ENCODE measurements around the gene KNDC1. TPM values are rescaled to one million over a fixed set of nuclear protein-coding genes. Genes with fewer than 3 reads are reported as not detected.

Gene KNDC1
- total and polyA plus RNA-seq, 2 of the 4 experiments (the other 2 are of a cell fraction), result 0.18 to 1.1 TPM

DNA sequence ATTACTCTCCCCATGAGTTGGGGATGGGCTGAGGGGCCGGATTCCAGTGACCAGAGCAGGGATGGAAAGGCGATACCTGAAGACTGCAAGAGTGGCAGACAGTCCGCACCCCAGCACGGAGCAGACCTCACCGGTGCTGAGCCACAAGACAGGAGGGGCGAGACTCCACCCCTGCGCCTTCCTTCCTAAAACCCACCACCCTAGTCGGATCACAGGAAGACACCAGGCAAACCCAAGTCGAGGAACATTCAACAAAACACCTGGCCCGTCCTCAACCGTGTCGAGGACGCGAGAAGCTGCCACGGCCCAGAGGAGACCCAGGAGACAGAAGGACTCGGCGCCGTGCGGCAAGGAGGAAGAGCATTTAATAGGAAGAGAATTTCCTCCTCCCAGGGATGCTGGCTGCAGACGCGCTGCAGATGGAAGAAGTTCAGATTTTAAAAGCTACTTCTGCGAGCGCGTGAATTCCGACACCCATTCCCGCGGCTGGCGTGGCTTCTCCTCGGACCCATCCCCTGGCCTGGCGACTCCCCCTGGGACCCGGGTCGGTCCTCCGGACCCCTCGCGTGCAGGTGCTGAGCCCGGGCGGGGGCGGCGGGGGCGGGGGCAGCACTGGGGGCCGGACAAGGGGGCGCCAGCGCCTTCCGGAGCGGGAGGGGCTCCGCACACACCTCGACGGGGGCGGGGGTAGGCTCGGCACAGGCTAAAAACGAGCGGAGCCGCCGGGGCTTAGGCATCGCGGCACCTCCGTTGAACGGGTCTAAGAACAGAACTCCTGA, 69.4 kb downstream of the KNDC1 start:
- TF ChIP-seq NFE2L2 (IDR thresholded peaks at IDR 0.05; ENCODE audit: low read depth, low read length) (no peak), RAD21 (IDR thresholded peaks at IDR 0.05; ENCODE audit: low read length) (no peak), MXI1 (IDR thresholded peaks at IDR 0.05; ENCODE audit: borderline replicate concordance, low read depth, low read length) (no peak), BHLHE40 (IDR thresholded peaks at IDR 0.05; ENCODE audit: low read depth, low read length) (no peak), CEBPB (IDR thresholded peaks at IDR 0.05; ENCODE audit: low read depth, low read length) (no peak), CHD1 (IDR thresholded peaks at IDR 0.05; ENCODE audit: low read depth, low read length) (no peak), POLR2A (IDR thresholded peaks at IDR 0.05; ENCODE audit: low read depth, low read length) (no peak), RCOR1 (IDR thresholded peaks at IDR 0.05; ENCODE audit: insufficient replicate concordance, low read length) (no peak)
- TF ChIP-seq, protein P1, sequence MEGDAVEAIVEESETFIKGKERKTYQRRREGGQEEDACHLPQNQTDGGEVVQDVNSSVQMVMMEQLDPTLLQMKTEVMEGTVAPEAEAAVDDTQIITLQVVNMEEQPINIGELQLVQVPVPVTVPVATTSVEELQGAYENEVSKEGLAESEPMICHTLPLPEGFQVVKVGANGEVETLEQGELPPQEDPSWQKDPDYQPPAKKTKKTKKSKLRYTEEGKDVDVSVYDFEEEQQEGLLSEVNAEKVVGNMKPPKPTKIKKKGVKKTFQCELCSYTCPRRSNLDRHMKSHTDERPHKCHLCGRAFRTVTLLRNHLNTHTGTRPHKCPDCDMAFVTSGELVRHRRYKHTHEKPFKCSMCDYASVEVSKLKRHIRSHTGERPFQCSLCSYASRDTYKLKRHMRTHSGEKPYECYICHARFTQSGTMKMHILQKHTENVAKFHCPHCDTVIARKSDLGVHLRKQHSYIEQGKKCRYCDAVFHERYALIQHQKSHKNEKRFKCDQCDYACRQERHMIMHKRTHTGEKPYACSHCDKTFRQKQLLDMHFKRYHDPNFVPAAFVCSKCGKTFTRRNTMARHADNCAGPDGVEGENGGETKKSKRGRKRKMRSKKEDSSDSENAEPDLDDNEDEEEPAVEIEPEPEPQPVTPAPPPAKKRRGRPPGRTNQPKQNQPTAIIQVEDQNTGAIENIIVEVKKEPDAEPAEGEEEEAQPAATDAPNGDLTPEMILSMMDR (conservative IDR thresholded peaks at IDR 0.05; ENCODE audit: low read depth, low read length), result no peak
- H3K23ac ChIP-seq (ENCODE audit: low read depth, low read length), result no peak overlapping the region
- 0 out of 2 replicates have a peak, but pooled peaks cover 2% of the 10 kb centered on the region for H3K9me3 ChIP-seq (ENCODE audit: control insufficient read depth, insufficient read depth, low read length)
- DNase-seq, result no peak
- peak overlapping the region; percentile 0 for H2AFZ ChIP-seq (replicated peaks; ENCODE audit: low read length, poor library complexity)
- ATAC-seq (ENCODE audit: low read depth), result no peak
- BruUV-seq (replicated peaks), result no TSS peak
- H3K56ac ChIP-seq (ENCODE audit: extremely low read depth, insufficient read depth, low read length), result no peak overlapping the region; the same call in 1 of the 2 replicates
- H3K4ac ChIP-seq (ENCODE audit: low read depth, low read length), result no peak overlapping the region
- H3K27me3 ChIP-seq (ENCODE audit: control insufficient read depth, insufficient read depth, low read length), result peaks cover 56% of the 10 kb centered on the region
- H3K9me1 ChIP-seq (ENCODE audit: insufficient read depth, low read length), result no peaks in the 10 kb centered on the region
- H4K20me1 ChIP-seq (ENCODE audit: insufficient read depth, low read length), result no peaks in the 10 kb centered on the region
- H3K4me2 ChIP-seq (ENCODE audit: low read depth, low read length), result no peak overlapping the region
- dilution Hi-C loops (cut with HindIII; ENCODE audit: low sequenced_read_pairs, unreplicated experiment) (no loop called here), intact Hi-C loops (cut with micrococcal nuclease) (no loop called here), in situ Hi-C loops (cut with MboI; ENCODE audit: low sequenced_read_pairs) (no loop called here)
- H3K4me1 ChIP-seq (ENCODE audit: control insufficient read depth, insufficient read depth, low read length), result no peaks in the 10 kb centered on the region
- H2BK20ac ChIP-seq (ENCODE audit: low read depth, low read length), result no peak overlapping the region
- ChIA-PET POLR2A (ENCODE audit: unreplicated experiment) (no interaction called here), CTCF (interaction anchor here (0.6 kb wide), 1 partner anchor 568 kb away, joined by 5 read pairs; no protein-coding TSS in a partner anchor)
- no peak overlapping the region for H3K18ac ChIP-seq (ENCODE audit: low read depth, low read length)
- H3K4me3 ChIP-seq (ENCODE audit: insufficient read depth, low read depth, low read length), result no peak overlapping the region
- no peak overlapping the region for H4K8ac ChIP-seq (ENCODE audit: low read depth in 2 of 2, low read length in 2 of 2)
- no peak overlapping the region for H3K27ac ChIP-seq (ENCODE audit: insufficient read depth, low read length)
- no peaks in the 10 kb centered on the region for H3K36me3 ChIP-seq (ENCODE audit: control insufficient read depth, insufficient read depth, low read length)
- no peak overlapping the region for H3K9ac ChIP-seq (ENCODE audit: low read depth, low read length)
- no peak overlapping the region for H4K5ac ChIP-seq (ENCODE audit: low read depth, low read length)
- H2BK5ac ChIP-seq (ENCODE audit: low read depth, low read length, poor library complexity, severe bottlenecking), result no peak overlapping the region
- no peak overlapping the region for H3K14ac ChIP-seq (replicated peaks; ENCODE audit: low read depth, low read length)
- H2BK120ac ChIP-seq (ENCODE audit: low read depth, low read length), result no peak overlapping the region
- H2BK15ac ChIP-seq (ENCODE audit: low read depth, low read length), result no peak overlapping the region
- WGBS, 2 experiments (ENCODE audit: extremely low coverage in 2 of 2, insufficient read length in 1 of 2), result 2% methylated on average over 15 of the region's 58 CpGs; no CpG with 5 or more reads in 1 of the 2 experiments
- no peaks in the 10 kb centered on the region for H3K79me1 ChIP-seq (ENCODE audit: low read depth in 1 of 2, low read length in 2 of 2)
- no peak overlapping the region for H4K91ac ChIP-seq (ENCODE audit: insufficient read depth, low read depth, low read length)
- H2AK9ac ChIP-seq (replicated peaks; ENCODE audit: low read depth, low read length, poor library complexity), result no peak overlapping the region
- no peak overlapping the region for H2AK5ac ChIP-seq (ENCODE audit: low read depth, low read length)
